GM21515 (cell line): ENCODE data around the gene RAB31.
"Not testable (repeated sequence)": the region's sequence is repeated elsewhere in the genome, so short reads cannot be mapped to it uniquely, and the experiment has no call there.

Experiments used
- ATAC-seq: cut with Tn5 transposase; IDR thresholded peaks from one replicate; pipeline ENCODE4 v1.9.1; 2021; ENCODE audit not compliant: unreplicated experiment

RAB31 gene

GRCh38 chr18:9878783-9879242 lies 170.7 kb downstream of the RAB31 start:
- ATAC-seq: no peak

DNA sequence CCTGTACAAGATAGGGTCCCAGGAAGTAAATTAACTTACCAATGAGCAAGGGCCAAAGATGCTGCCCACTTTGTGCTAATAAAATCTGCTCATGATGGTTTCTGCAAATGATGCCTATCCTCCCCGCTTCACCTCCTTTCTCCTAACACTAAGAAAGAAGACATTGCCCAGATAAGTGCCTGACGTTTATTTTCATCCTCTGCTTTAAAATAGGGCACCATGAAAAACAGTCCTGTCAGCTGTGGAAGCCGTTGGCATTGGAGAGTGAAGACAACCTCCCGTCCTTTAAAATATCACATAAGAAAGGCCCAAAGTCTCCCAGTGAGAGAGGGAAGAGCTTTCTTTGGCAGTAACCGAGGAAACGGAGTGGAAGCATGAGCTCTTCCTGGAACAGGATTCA lies 176.0 kb downstream of the RAB31 start:
- ATAC-seq: no peak

- no peak for ATAC-seq
Observed at GRCh38 chr18:9884532-9885140, 176.5 kb downstream of the RAB31 start.

DNA sequence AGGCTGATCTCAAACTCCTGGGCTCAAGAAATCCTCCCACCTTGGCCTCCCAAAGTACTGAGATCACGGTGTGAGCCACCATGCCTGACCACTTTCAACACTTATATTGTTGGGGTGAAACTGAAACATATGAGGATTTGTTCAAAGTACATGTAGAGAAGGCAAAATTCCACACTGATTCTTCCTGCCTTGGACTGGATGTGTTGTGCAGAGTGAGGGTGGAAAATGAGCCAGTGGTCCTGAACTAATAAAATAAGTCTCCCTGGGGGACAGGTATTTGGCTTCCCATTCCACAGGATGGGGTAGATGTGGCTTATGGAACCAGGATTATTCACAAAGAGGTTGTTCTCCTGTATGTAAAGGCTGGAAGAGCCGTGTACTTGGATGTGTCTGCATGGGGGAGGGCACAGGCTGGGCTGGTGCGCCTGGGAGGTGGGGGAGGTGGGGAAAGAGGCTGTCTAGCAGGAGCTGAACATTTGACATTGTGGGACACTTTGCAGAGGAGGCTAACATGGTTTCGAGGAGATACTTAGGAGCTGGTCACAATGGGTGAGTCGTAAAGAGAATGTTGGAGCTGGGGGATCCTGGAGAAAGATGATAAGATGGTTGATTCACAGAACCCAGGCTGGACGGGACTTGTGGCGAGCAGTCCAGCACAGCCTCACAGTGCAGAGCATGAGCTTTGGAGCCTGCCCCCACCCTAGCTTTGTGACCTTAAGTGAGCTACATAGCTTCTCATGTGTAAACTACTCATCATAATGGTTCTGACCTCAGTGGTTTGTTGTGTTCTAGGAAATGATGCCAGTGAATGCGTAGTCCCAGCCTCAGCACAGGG lies 177.3 kb downstream of the RAB31 start, which contains the start of gene TXNDC2:
TXNDC2 (plus strand) TSS at position 804 of the 835 bp plus-strand sequence. CDS start 708 bp downstream, outside the sequence.
- no peak for ATAC-seq

DNA sequence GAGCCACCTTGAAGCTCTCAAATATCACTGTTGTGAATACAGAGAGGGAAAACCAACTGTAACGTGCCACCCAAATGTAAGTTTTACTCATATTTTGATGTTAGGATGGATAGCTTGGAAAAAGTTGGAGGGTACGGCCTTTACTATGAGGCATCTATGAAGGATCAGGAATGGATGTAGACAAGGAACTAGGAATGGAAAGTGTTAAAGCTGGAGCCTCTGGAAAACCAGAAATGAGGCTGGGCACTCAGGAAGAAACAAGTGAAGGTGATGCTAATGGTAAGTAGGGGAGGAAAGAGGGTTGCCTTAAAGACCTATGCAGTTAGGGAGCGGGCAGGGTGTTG lies 177.9 kb downstream of the RAB31 start:
- ATAC-seq: no peak

DNA sequence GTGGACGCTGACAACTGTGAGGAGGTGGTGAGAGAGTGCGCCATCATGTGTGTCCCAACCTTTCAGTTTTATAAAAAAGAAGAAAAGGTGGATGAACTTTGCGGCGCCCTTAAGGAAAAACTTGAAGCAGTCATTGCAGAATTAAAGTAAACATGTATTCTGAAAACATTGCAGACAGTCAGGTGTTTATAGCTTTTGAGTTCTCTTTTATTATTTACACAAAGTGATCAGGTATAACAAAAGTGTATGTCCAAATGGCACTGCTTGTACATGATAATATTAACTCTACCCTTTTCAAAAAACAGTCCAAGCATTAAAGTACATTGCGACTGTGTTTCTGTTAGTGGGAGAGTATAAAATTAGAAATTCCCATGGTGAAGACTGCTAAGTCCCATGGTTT lies 179.9 kb downstream of the RAB31 start:
- no peak for ATAC-seq

DNA sequence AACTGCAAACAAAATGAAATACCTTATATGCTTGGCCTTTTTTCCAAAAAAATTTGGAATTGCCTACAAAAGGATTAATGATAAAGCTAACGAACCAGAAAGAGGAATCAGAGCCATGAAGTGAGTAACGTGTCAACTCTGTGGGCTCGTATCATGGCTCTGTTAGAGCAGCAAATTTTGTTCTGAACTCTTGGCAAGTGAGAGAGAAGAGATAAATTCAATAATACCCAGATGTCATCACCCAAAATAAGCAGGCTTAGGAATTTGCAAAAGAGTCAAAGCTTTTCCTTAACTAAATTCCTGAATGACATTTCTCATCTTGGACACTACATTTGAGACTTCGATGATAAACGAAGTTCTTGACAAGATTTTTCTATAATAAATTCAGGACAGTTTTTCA lies 182.1 kb downstream of the RAB31 start:
- no peak for ATAC-seq

GRCh38 chr18:9890957-9891356 lies 182.9 kb downstream of the RAB31 start:
- ATAC-seq: no peak

GRCh38 chr18:9891515-9891914 lies 183.4 kb downstream of the RAB31 start:
- ATAC-seq: not testable (repeated sequence)

DNA sequence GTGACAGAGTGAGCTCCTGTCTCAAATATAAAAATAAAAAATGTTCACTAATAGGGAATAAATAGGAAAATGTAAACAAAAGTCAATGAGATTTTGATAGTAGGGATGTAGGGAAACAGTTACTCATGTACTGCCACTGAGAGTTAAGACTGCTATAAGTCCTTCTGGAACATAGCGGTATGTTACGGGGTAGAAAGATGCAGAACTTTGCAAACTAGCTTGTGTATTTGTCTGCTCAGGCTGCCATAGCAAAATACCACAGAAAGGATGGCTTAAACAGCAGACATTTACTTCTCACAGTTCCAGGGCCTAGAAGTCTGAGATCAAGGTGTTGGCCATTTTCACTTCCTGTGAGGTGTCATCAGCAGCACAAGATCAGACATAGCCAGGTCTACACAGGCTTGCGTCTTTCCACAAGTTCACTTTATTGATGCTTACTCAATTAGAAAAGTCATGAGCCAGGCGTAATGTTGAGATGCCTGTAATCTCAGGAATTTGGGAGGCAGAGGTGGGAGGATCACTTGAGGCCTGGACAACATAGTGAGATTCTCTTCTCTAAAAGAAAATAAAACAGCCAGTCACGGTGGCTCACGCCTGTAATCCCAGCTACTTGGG lies 186.5 kb downstream of the RAB31 start:
- no peak for ATAC-seq

DNA sequence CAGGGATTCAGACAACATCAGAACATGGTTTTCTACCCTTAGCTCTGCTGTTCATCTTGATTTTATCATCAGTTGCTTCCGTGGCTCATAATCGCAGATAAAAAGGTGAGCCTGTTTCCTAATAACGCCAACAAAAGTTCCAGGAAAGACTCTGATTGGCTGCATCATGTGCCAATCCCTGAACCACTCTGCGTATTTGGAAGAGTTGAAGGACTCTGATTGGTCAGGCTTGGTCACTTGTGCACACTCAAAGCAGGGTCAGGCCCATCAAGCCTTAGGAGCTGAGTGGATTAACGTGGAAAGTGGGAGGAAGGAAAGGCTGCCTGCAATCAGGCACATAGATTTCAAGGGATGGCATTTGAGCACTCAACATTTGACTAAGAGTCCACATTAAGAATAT lies 189.0 kb downstream of the RAB31 start:
- no peak for ATAC-seq

GRCh38 chr18:9897787-9898291 lies 189.7 kb downstream of the RAB31 start:
- not testable (repeated sequence) for ATAC-seq

DNA sequence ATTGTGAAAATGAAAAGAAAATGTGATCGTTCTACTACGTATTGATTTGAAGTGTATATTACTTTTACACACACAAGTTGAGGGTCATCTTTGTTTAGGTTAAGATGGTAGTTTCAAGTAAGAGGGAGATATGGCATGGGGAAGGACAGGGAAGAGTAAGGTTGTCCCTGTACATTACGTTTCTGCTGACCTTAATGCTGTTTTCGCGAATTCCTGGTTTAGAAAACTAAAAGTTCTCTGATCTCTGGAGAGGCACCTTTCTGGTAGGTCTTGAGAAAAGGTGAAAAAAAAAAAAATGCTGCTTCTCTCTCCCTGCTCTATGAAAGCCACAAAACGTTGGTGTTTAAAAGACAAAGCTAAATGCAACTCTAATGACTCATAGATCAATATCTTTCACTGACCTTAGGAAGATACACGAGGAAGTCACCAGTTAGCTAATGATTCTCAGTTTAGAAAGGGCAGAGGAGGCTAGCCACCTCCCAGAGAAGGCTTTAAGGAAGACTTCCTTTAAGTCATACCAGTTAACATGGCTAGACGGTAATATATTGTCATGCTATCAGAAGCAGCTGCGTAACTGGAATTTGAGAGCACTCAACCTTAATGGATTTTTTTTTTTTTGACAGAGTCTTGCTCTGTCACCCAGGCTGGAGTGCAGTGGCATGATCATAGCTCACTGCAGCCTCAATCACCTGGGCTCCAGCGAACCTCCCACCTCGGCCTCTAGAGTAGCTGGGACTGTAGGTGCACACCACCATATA lies 190.9 kb downstream of the RAB31 start:
- ATAC-seq: no peak

GRCh38 chr18:9899550-9899930 lies 191.4 kb downstream of the RAB31 start:
- ATAC-seq: not testable (repeated sequence)

DNA sequence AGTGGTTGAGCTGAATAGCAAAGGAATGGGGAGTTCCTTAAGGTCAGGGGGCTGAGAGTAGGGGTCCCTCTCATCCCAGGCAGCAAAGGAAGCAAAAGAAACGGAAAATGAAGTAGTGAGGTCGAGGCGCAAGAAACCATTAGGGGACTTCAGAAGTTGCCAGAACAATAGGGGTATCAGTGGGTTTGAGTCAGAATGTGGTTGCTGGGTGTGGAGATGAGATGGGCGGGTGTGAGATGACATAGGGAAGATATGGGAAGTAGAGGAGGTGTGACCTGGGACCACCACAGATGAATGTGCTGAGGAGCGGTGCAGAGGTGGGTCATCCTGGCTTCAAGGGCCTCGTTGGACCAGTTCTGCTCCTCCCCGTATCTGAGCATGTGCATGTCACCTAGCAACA lies 192.6 kb downstream of the RAB31 start:
- no peak for ATAC-seq

DNA sequence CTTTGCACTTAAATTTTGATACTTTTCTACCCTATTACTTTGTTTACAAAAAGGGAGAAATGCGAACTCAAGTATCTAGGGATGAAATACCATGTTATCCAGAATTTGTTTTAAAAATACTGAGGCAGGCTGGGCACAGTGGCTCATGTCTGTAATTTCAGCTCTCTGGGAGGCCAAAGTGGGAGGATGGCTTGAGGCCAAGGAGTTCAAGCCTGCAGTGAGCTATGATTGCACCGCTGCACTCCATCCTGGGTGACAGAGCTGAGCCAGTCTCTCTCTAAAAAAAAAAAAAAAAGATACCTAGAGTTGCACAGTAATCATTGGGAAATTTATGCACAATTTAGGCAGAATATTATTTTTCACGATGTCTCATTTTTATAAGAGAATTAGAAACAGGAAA lies 193.3 kb downstream of the RAB31 start:
- no peak for ATAC-seq

DNA sequence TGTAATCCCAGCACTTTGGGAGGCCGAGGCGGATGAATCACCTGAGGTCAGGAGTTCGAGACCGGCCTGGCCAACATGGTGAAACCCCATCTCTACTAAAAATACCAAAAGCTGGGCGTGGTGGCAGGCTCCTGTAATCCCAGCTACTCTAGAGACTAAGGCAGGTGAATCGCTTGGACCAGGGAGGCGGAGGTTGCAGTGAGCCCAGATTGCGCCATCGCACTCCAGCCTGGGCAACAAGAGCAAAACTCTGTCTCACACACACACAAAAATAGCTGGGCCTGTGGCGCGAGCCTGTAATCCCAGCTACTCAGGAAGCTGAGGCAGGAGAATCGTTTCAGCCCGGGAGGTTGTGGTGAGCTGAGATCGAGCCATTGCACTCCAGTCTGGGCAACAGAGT lies 194.2 kb downstream of the RAB31 start:
- ATAC-seq: not testable (repeated sequence)

GRCh38 chr18:9902832-9903231 lies 194.7 kb downstream of the RAB31 start:
- ATAC-seq: no peak

- no peak for ATAC-seq
Observed at GRCh38 chr18:9905401-9905922, 197.4 kb downstream of the RAB31 start.

DNA sequence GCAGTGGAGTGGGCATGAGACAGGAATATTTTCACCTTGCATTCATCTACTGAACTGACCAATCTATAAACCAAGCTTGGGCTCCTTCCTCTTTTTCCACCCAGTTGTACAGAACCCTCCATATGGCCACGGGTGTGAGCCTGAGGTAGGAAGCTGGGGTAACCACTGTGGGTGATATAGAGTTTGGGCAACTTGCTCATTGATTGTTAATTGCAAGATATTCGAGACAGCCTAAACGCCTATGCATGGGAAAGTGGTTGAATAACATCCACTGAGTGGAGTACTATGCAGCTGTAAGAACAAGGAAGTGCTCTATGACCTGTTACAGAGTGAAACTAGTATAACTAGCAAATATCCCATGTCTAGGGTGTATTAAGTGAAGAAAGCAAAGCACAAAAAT lies 198.4 kb downstream of the RAB31 start:
- no peak for ATAC-seq

GRCh38 chr18:9907867-9908266 lies 199.8 kb downstream of the RAB31 start:
- ATAC-seq: no peak
